ENCODE data around the gene ADARB1.

- no peak for TF ChIP-seq CTCF (IDR thresholded peaks at IDR 0.05; ENCODE audit: control extremely low read depth in 1 of 3, insufficient read depth in 1 of 3, low read depth in 1 of 3, low read length in 3 of 3)
- TF ChIP-seq EZH2 (IDR thresholded peaks at IDR 0.05; ENCODE audit: low read depth, low read length, severe bottlenecking) = no peak
- TF ChIP-seq POLR2A (IDR thresholded peaks at IDR 0.05; ENCODE audit: control extremely low read depth in 1 of 2, low read depth in 2 of 2, low read length in 2 of 2) = no peak
- TF ChIP-seq SP1 (IDR thresholded peaks at IDR 0.05; ENCODE audit: low read depth, low read length) = no peak
- no peak for TF ChIP-seq SIX5 (IDR thresholded peaks at IDR 0.05; ENCODE audit: low read depth, low read length)
- no peak for TF ChIP-seq EP300 (IDR thresholded peaks at IDR 0.05; ENCODE audit: borderline replicate concordance in 1 of 2, low read depth in 2 of 2, low read length in 2 of 2)
- TF ChIP-seq CHD2 (IDR thresholded peaks at IDR 0.05; ENCODE audit: low read length) = no peak
- no peak for TF ChIP-seq CEBPB (IDR thresholded peaks at IDR 0.05; ENCODE audit: low read depth, low read length)
- no peak for TF ChIP-seq NRF1 (IDR thresholded peaks at IDR 0.05; ENCODE audit: low read depth, low read length)
- no peak for TF ChIP-seq POLR2AphosphoS5 (IDR thresholded peaks at IDR 0.05; ENCODE audit: low read depth, low read length)
- no peak for TF ChIP-seq EGR1 (IDR thresholded peaks at IDR 0.05; ENCODE audit: borderline replicate concordance, low read depth, low read length)
- no peak for TF ChIP-seq MAX (IDR thresholded peaks at IDR 0.05)
- TF ChIP-seq ATF3 (IDR thresholded peaks at IDR 0.05; ENCODE audit: insufficient read depth, low read depth, low read length) = no peak
These were observed 184.1 kb downstream of the ADARB1 start for GRCh38 chr21:45258466-45258865.

Data from H1 (cell line).